ENCODE results near the gene SYT15.

- no peak for TF ChIP-seq CTCF (conservative IDR thresholded peaks at IDR 0.05; ENCODE audit: low read depth, low read length)
- TF ChIP-seq EZH2 (IDR thresholded peaks at IDR 0.05; ENCODE audit: borderline replicate concordance, low read depth, low read length, poor library complexity, severe bottlenecking): no peak
Observed at GRCh38 chr10:46553238-46554049, 25.5 kb upstream of the SYT15 start.

All from A673 (cell line).